Endodermal cell (in vitro differentiated cells): Measurements from ENCODE around the gene SMIM5. TPM values are rescaled to one million over a fixed set of nuclear protein-coding genes. Genes with fewer than 3 reads are reported as not detected.

ENCODE experiments used
- DNase-seq: peaks from one replicate; pipeline ENCODE4 v3.0.0-alpha.2; 2017
- H3K27ac ChIP-seq: 2 replicates; pipeline ENCODE4 v1.5.1; 2013; ENCODE audit warnings: mild to moderate bottlenecking, low read depth, low read length, moderate library complexity
- H3K27me3 ChIP-seq: 2 replicates; pipeline ENCODE4 v1.6.1; 2013; ENCODE audit warnings: mild to moderate bottlenecking, low read length, moderate library complexity; ENCODE audit not compliant: insufficient read depth, control insufficient read depth, poor library complexity, severe bottlenecking
- H3K36me3 ChIP-seq: 2 replicates; pipeline ENCODE4 v1.7.0; 2013; ENCODE audit warnings: mild to moderate bottlenecking, low read length, moderate library complexity; ENCODE audit not compliant: control insufficient read depth, insufficient read depth
- H3K4me1 ChIP-seq: one replicate; pipeline ENCODE4 v1.7.0; 2013; ENCODE audit warnings: low read length; ENCODE audit not compliant: control insufficient read depth, insufficient read depth
- H3K4me3 ChIP-seq: 2 replicates; pipeline ENCODE4 v1.5.1; 2013; ENCODE audit warnings: mild to moderate bottlenecking, low read length, moderate library complexity
- H3K9ac ChIP-seq: 2 replicates; pipeline ENCODE4 v1.6.1; 2013; ENCODE audit warnings: mild to moderate bottlenecking, low read length, moderate library complexity; ENCODE audit not compliant: poor library complexity, severe bottlenecking; ENCODE audit errors: extremely low read depth
- H3K9me3 ChIP-seq: 2 replicates; pipeline ENCODE4 v1.6.1; 2013; ENCODE audit warnings: mild to moderate bottlenecking, low read length, moderate library complexity; ENCODE audit not compliant: control insufficient read depth
- H3K27ac Mint-ChIP-seq: 2 replicates; pipeline ENCODE4 v1.8.0; 2020; ENCODE audit warnings: mixed read lengths
- H3K27me3 Mint-ChIP-seq: 2 replicates; pipeline ENCODE4 v1.8.0; 2021; ENCODE audit warnings: mild to moderate bottlenecking, mixed read lengths; ENCODE audit not compliant: insufficient read depth
- H3K36me3 Mint-ChIP-seq: 2 replicates; pipeline ENCODE4 v1.8.0; 2020; ENCODE audit warnings: low read depth, mixed read lengths
- H3K4me1 Mint-ChIP-seq: 2 replicates; pipeline ENCODE4 v1.8.0; 2020; ENCODE audit warnings: mixed read lengths
- H3K4me3 Mint-ChIP-seq: 2 replicates; pipeline ENCODE4 v1.8.0; 2020; ENCODE audit warnings: mild to moderate bottlenecking, moderate library complexity, mixed read lengths
- H3K9me3 Mint-ChIP-seq: 2 replicates; pipeline ENCODE4 v1.8.0; 2020; ENCODE audit warnings: mild to moderate bottlenecking, mixed read lengths
- WGBS, 2 experiments: methylation state at CpG; one replicate each; pipeline versions ENCODE4 v1.1.5 to v1.1.7; 2013; ENCODE audit warnings: missing lambda C conversion rate in 2 of 2, mixed read lengths in 1 of 2; ENCODE audit not compliant: insufficient coverage in 1 of 2, insufficient read length in 1 of 2; 5-methylcytosine and 5-hydroxymethylcytosine counted together
- total RNA-seq, 2 donors: library from RNA; stranded (reverse); fragmentation: NEBNext Ultra II Directional in 1 of 2; extraction: Animal tissue kit (Norgen Biotek cat#: 25700) in 1 of 2; gene quantifications; 2 replicates in 1 of 2; 3 replicates in 1 of 2; pipeline ENCODE4 v1.2.1, GENCODE V29; 2021
- TF ChIP-seq, protein P1 (sequence below): fragments of 200-600 bp; sonication (generic); conservative IDR thresholded peaks from 2 replicates; pipeline ENCODE4 v1.5.0; 2021; ENCODE audit warnings: antibody characterized with exemption, mild to moderate bottlenecking

The SMIM5 gene
- total RNA-seq, 2 donors from 2014 or later, result 0.40 TPM; not detected in 1

- no peak overlapping the region for H3K27ac Mint-ChIP-seq
- Histone ChIP-seq H3K4me1 (peaks cover 9% of the 10 kb centered on the region), H3K27me3 (no peaks in the 10 kb centered on the region), H3K9ac (no peak overlapping the region), H3K36me3 (peaks cover 53% of the 10 kb centered on the region), H3K27ac (no peak overlapping the region), H3K9me3 (no peaks in the 10 kb centered on the region), H3K4me3 (no peak overlapping the region)
- H3K4me3 Mint-ChIP-seq, result no peak overlapping the region
- peaks cover 49% of the 10 kb centered on the region for H3K36me3 Mint-ChIP-seq
- 90 to 95% methylated on average over 7 of the region's 7 CpGs for WGBS, 2 experiments
- no peaks in the 10 kb centered on the region for H3K9me3 Mint-ChIP-seq
- no peaks in the 10 kb centered on the region for H3K27me3 Mint-ChIP-seq
- TF ChIP-seq, protein P1, sequence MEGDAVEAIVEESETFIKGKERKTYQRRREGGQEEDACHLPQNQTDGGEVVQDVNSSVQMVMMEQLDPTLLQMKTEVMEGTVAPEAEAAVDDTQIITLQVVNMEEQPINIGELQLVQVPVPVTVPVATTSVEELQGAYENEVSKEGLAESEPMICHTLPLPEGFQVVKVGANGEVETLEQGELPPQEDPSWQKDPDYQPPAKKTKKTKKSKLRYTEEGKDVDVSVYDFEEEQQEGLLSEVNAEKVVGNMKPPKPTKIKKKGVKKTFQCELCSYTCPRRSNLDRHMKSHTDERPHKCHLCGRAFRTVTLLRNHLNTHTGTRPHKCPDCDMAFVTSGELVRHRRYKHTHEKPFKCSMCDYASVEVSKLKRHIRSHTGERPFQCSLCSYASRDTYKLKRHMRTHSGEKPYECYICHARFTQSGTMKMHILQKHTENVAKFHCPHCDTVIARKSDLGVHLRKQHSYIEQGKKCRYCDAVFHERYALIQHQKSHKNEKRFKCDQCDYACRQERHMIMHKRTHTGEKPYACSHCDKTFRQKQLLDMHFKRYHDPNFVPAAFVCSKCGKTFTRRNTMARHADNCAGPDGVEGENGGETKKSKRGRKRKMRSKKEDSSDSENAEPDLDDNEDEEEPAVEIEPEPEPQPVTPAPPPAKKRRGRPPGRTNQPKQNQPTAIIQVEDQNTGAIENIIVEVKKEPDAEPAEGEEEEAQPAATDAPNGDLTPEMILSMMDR, result no peak
- H3K4me1 Mint-ChIP-seq, result peaks cover 8% of the 10 kb centered on the region
- DNase-seq, result peak; percentile 18
Observed at GRCh38 chr17:75650874-75651273, 17.6 kb downstream of the SMIM5 start.

- Mint-ChIP-seq H3K4me3 (no peak overlapping the region), H3K36me3 (peaks cover 60% of the 10 kb centered on the region), H3K27ac (no peak overlapping the region), H3K4me1 (no peaks in the 10 kb centered on the region), H3K27me3 (no peaks in the 10 kb centered on the region), H3K9me3 (no peaks in the 10 kb centered on the region)
- 89 to 91% methylated on average over 1 to 5 of the region's 5 CpGs for WGBS, 2 experiments
- DNase-seq, result no peak
- H3K27ac ChIP-seq, result no peak overlapping the region
- no peak overlapping the region for H3K9ac ChIP-seq
- H3K27me3 ChIP-seq, result no peaks in the 10 kb centered on the region
- no peaks in the 10 kb centered on the region for H3K4me1 ChIP-seq
- no peak overlapping the region for H3K4me3 ChIP-seq
- H3K36me3 ChIP-seq, result peaks cover 58% of the 10 kb centered on the region
- no peaks in the 10 kb centered on the region for H3K9me3 ChIP-seq
- TF ChIP-seq, protein P1, result no peak
Observed at GRCh38 chr17:75652341-75652740, 19.1 kb downstream of the SMIM5 start.

DNA sequence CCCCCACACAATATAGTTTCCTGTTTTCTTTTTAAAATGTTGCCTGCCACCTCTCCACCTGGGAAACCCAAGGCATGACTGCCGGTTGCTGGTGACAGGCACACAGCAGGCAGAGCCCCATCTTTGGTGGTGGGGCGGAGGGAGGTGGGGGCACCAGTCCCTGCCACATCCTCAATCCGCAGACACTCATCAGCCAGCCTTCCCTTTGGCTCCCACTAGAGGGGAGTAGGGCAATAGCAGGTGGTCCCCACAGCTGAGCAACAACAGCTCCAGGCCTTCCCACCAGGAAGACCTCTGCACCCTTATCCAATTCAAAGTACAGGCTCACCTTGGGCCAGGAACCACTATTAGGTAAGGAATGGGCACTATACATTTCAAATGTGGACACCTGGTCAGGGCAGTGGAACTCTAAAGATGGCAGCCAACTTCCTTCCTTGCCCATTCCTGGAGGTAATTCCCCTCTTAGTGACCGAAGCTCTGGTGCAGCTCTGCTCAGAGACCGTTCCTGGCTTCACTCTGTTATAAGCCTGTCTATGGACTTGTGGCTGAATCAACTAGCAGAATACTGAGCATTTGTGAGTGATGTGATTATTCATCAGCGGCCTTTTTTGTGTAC lies 19.8 kb downstream of the SMIM5 start:
- Histone ChIP-seq H3K36me3 (peaks cover 61% of the 10 kb centered on the region), H3K9me3 (no peaks in the 10 kb centered on the region), H3K27ac (no peak overlapping the region), H3K9ac (no peak overlapping the region), H3K27me3 (no peaks in the 10 kb centered on the region), H3K4me1 (no peaks in the 10 kb centered on the region), H3K4me3 (no peak overlapping the region)
- Mint-ChIP-seq H3K4me1 (no peaks in the 10 kb centered on the region), H3K9me3 (no peaks in the 10 kb centered on the region), H3K36me3 (peaks cover 57% of the 10 kb centered on the region), H3K27ac (no peak overlapping the region), H3K4me3 (no peak overlapping the region), H3K27me3 (no peaks in the 10 kb centered on the region)
- WGBS, 2 experiments, result 71% methylated on average over 5 of the region's 6 CpGs; no CpG with 5 or more reads in 1 of the 2 experiments
- DNase-seq, result peak; percentile 92
- TF ChIP-seq, protein P1, result peak; percentile 91
